AG09309 (cell line): ENCODE data around the gene SLC2A5.

Source experiments
- DNase-seq: peaks from one replicate; pipeline ENCODE4 v3.0.0-alpha.2; 2010; ENCODE audit warnings: low read depth
- H3K4me3 ChIP-seq: 2 replicates; pipeline ENCODE4 v1.5.1; 2011; ENCODE audit warnings: mild to moderate bottlenecking, low read depth, low read length, moderate library complexity; ENCODE audit not compliant: control insufficient read depth
- CTCF ChIP-seq: IDR thresholded peaks from 2 replicates; pipeline ENCODE4 v1.5.1; 2011; ENCODE audit warnings: mild to moderate bottlenecking, low read depth, low read length, inconsistent platforms; ENCODE audit not compliant: insufficient read depth, control insufficient read depth; ENCODE audit errors: missing control alignments

SLC2A5 gene

GRCh38 chr1:9019896-9020295, 49.5 kb downstream of the SLC2A5 start:
- no peak for DNase-seq
- no peak overlapping the region for H3K4me3 ChIP-seq
- no peak for TF ChIP-seq CTCF

GRCh38 chr1:9018333-9018732, 51.1 kb downstream of the SLC2A5 start:
- no peak overlapping the region for H3K4me3 ChIP-seq
- no peak for TF ChIP-seq CTCF
- DNase-seq = no peak

- TF ChIP-seq CTCF = no peak
- no peak overlapping the region for H3K4me3 ChIP-seq
- DNase-seq = no peak
These were observed 53.0 kb downstream of the SLC2A5 start for GRCh38 chr1:9016455-9016854.

- TF ChIP-seq CTCF = no peak
- no peak overlapping the region for H3K4me3 ChIP-seq
These were observed 54.7 kb downstream of the SLC2A5 start for GRCh38 chr1:9014475-9015375.

GRCh38 chr1:9013819-9014218, 55.6 kb downstream of the SLC2A5 start:
- H3K4me3 ChIP-seq = no peak overlapping the region
- DNase-seq = no peak
- no peak for TF ChIP-seq CTCF

More at GRCh38 chr1:9014475-9015375, 54.7 kb downstream of the SLC2A5 start:
- DNase-seq = no peak

GRCh38 chr1:9010781-9011323, 58.6 kb downstream of the SLC2A5 start:
- no peak for TF ChIP-seq CTCF
- DNase-seq = no peak
- no peak overlapping the region for H3K4me3 ChIP-seq
